Activated T-cell treated with anti-CD3 and anti-CD28 coated beads, Interleukin-2, amount 50 U/mL, for 24 hours (primary cell): Measurements from ENCODE around the gene MAN1B1.

Experiments
- DNase-seq: peaks from one replicate; pipeline ENCODE4 v3.0.0-alpha.2; 2020
- H3K27ac Mint-ChIP-seq: 2 replicates; pipeline ENCODE4 v1.8.0; 2020; ENCODE audit warnings: mild to moderate bottlenecking, mixed read lengths
- H3K27me3 Mint-ChIP-seq: 2 replicates; pipeline ENCODE4 v1.8.0; 2020; ENCODE audit warnings: mixed read lengths
- H3K36me3 Mint-ChIP-seq: 2 replicates; pipeline ENCODE4 v1.8.0; 2020; ENCODE audit warnings: low read depth, mixed read lengths
- H3K4me1 Mint-ChIP-seq: 2 replicates; pipeline ENCODE4 v1.8.0; 2020; ENCODE audit warnings: low read depth, mixed read lengths
- H3K4me3 Mint-ChIP-seq: 2 replicates; pipeline ENCODE4 v1.8.0; 2020; ENCODE audit warnings: mild to moderate bottlenecking, moderate library complexity, mixed read lengths
- H3K9me3 Mint-ChIP-seq: 2 replicates; pipeline ENCODE4 v1.8.0; 2020; ENCODE audit warnings: mixed read lengths

The MAN1B1 gene

DNA sequence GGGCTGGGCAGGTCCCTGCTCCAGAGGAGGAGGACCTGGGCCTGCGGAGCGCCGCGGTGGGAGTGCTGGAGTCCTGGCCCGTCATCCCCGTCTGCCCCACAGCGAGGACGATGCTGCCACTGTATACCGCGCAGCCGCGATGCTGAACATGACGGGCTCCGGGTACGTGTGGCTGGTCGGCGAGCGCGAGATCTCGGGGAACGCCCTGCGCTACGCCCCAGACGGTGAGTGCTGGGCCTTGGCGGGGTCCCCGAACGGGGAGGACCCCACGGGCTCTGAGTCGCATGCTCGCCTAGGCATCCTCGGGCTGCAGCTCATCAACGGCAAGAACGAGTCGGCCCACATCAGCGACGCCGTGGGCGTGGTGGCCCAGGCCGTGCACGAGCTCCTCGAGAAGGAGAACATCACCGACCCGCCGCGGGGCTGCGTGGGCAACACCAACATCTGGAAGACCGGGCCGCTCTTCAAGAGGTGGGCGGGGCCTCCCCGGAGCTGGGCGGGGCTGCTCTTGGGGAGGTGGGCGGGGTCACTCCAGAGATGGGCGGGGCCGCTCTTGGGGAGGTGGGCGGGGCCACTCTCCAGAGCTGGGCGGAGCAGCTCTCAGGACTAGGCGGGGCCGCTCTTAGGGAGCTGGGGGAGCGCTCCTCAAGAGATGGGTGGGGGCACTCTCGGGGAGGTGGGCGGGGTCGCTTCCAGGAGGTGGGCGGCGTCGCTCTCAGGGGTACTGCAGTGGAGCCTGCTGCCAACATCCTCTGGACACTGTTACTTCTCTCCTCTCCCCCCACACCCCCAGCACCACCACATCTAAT lies 70.0 kb downstream of the MAN1B1 start:
- Mint-ChIP-seq H3K27me3 (peaks cover 64% of the 10 kb centered on the region), H3K4me3 (peak overlapping the region; percentile 44), H3K36me3 (no peaks in the 10 kb centered on the region), H3K9me3 (no peaks in the 10 kb centered on the region), H3K4me1 (peaks cover 21% of the 10 kb centered on the region), H3K27ac (no peak overlapping the region)
- peak; percentile 74 for DNase-seq

DNA sequence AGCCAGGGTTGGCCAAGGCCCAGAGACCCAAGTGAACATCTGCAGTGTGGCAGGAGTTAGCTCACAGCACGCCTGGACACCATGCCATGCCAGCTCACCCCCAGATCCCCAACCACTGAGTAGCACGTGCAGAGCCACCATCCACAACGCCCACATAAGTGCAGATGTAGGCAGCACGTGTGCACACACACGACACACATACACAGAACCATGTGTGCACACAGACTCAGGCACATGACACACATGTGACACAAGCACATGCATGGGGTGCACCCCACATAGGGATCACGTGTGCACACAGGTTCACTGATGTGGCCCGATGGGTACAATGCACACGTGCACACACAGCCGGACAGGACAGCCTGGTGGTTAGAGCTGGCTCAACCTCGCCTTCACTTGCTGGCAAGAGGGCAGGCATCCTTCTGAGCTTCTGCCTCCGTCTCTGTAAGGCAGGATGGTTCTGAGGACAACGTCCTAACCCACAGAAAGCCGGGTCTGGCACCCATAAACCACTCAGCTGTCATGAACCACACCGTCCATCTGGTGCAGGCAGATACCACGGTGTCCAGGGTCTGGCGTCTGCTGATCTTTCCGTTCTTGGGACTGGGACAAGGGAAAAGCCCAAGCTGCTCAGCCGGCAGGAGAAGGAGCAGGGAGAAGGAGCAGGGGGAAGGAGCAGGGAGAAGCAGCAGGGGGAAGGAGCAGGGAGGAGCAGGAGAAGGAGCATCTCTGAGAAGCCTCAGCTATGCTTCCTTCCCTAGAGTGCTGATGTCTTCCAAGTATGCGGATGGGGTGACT lies 71.0 kb downstream of the MAN1B1 start:
- Mint-ChIP-seq H3K27ac (no peak overlapping the region), H3K4me3 (no peak overlapping the region), H3K36me3 (no peaks in the 10 kb centered on the region), H3K27me3 (peaks cover 70% of the 10 kb centered on the region), H3K4me1 (peaks cover 22% of the 10 kb centered on the region), H3K9me3 (no peaks in the 10 kb centered on the region)
- DNase-seq: no peak

DNA sequence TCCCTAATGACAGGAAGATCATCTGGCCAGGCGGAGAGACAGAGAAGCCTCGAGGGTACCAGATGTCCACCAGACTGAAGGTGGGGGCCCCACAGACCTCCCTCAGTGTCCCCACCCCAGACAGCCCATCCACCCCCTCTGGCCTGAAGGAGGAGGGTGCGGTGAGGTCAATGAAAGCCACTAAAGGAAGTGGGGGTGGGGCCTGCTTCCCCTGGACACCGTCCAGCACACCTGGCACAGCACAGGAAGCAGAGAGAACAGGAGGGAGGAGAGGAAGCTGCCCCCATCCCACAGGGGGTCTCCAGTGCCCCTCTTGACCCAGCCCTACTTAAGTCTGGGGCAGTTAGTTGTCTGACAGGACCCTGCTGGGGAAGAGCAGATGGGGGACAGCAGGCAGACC lies 71.8 kb downstream of the MAN1B1 start:
- H3K4me1 Mint-ChIP-seq: peaks cover 27% of the 10 kb centered on the region
- no peaks in the 10 kb centered on the region for H3K9me3 Mint-ChIP-seq
- DNase-seq: no peak
- no peak overlapping the region for H3K27ac Mint-ChIP-seq
- H3K4me3 Mint-ChIP-seq: no peak overlapping the region
- H3K36me3 Mint-ChIP-seq: no peaks in the 10 kb centered on the region
- peaks cover 76% of the 10 kb centered on the region for H3K27me3 Mint-ChIP-seq
